K562 (cell line): ENCODE results near the gene ZNF626. TPM values are rescaled to one million over a fixed set of nuclear protein-coding genes. Genes with fewer than 3 reads are reported as not detected.

ENCODE experiments used
- ATAC-seq: fragments of 200-7000 bp; cut with Tn5 transposase; 3 replicates; pipeline ENCODE4 v1.9.1; 2020; ENCODE audit warnings: moderate library complexity
- BruUV-seq: library from RNA; stranded (reverse); fragments of 400-500 nt; replicated peaks from 2 replicates; lab custom pipeline; 2021; lab: Mats Ljungman, UMichigan
- CTCF ChIA-PET: fragments of 300-600 bp; formaldehyde crosslinking; extraction: SDS; loops from one replicate; lab custom pipeline; 2021; ENCODE audit warnings: low intra/inter-chr PET ratio; lab: Yijun Ruan, JAX
- POLR2A ChIA-PET: fragments of 300-600, 350-650 bp; sonication (Branson Sonifier 250); formaldehyde crosslinking; extraction: SDS; loops from one replicate; lab custom pipeline; 2021; ENCODE audit warnings: antibody characterized with exemption, inconsistent platforms; lab: Yijun Ruan, JAX
- DNase-seq, 4 experiments: peaks; one replicate each; pipeline versions ENCODE4 v3.0.0 to v3.0.0-alpha.2; 2011 to 2018; ENCODE audit warnings: low spot score in 3 of 4, mixed read lengths in 3 of 4; ENCODE audit errors: extremely low read depth in 1 of 4
- FAIRE-seq: peaks from 2 replicates; lab custom pipeline; 2011; peaks lifted over from hg19 to GRCh38; lab: Jason Lieb, UNC
- H2AFZ ChIP-seq: 2 replicates; pipeline ENCODE4 v1.6.0; 2011; ENCODE audit warnings: low read depth, low read length, control low read depth, inconsistent platforms
- H3K27ac ChIP-seq: fragments of 200-600 bp; 3 replicates; pipeline ENCODE4 v1.8.0; 2011; ENCODE audit warnings: low read depth, mild to moderate bottlenecking, control low read depth, inconsistent platforms, low read length, moderate library complexity, mixed read lengths; ENCODE audit errors: extremely low read depth
- H3K27me3 ChIP-seq, 2 experiments: fragments of 300-600 bp in 1 of 2; 2 replicates in 1 of 2; 3 replicates in 1 of 2; pipeline versions ENCODE4 v1.6.0 to v1.8.0; 2011; ENCODE audit warnings: inconsistent platforms in 2 of 2, low read length in 2 of 2, mild to moderate bottlenecking in 1 of 2, mixed read lengths in 1 of 2, moderate library complexity in 1 of 2; ENCODE audit not compliant: control insufficient read depth in 2 of 2, insufficient read depth in 2 of 2
- H3K36me3 ChIP-seq: fragments of 300-600 bp; 3 replicates; pipeline ENCODE4 v1.8.0; 2011; ENCODE audit warnings: mild to moderate bottlenecking, low read length, inconsistent platforms; ENCODE audit not compliant: control insufficient read depth, insufficient read depth
- H3K4me1 ChIP-seq, 2 experiments: fragments of 200-600 bp in 1 of 2; replicated peaks in 1 of 2; 2 replicates in 1 of 2; 3 replicates in 1 of 2; pipeline versions ENCODE4 v1.5.1 to v1.8.0; 2011; ENCODE audit warnings: inconsistent platforms in 2 of 2, low read length in 2 of 2, mild to moderate bottlenecking in 1 of 2, mixed read lengths in 1 of 2, moderate library complexity in 1 of 2; ENCODE audit not compliant: control insufficient read depth in 2 of 2, insufficient read depth in 2 of 2
- H3K4me2 ChIP-seq: 2 replicates; pipeline ENCODE4 v1.6.1; 2011; ENCODE audit warnings: low read length, control low read depth, inconsistent platforms, mixed read lengths; ENCODE audit not compliant: insufficient read depth
- H3K4me3 ChIP-seq: fragments of 200-600 bp; sonication (generic), shearing (Covaris generic); 2 replicates; pipeline ENCODE4 v1.5.1; 2016; ENCODE audit warnings: control low read depth, inconsistent platforms
- H3K79me2 ChIP-seq: fragments of 200-600 bp; 3 replicates; pipeline ENCODE4 v1.8.0; 2011; ENCODE audit warnings: low read length, inconsistent platforms; ENCODE audit not compliant: control insufficient read depth, insufficient read depth
- H3K9ac ChIP-seq, 2 experiments: 2 replicates each; pipeline versions ENCODE4 v1.6.0 to v1.6.1; 2011; ENCODE audit warnings: low read depth in 2 of 2, low read length in 2 of 2, control low read depth in 1 of 2, inconsistent platforms in 1 of 2, mild to moderate bottlenecking in 1 of 2, mixed read lengths in 1 of 2; ENCODE audit not compliant: insufficient read depth in 1 of 2
- H3K9me1 ChIP-seq: one replicate; pipeline ENCODE4 v1.6.0; 2011; ENCODE audit warnings: inconsistent platforms, mild to moderate bottlenecking, low read length, moderate library complexity; ENCODE audit not compliant: control insufficient read depth, insufficient read depth
- H3K9me3 ChIP-seq: replicated peaks from 2 replicates; pipeline ENCODE4 v1.5.1; 2011; ENCODE audit warnings: low read depth, low read length, inconsistent platforms; ENCODE audit not compliant: control insufficient read depth, insufficient read depth
- H4K20me1 ChIP-seq: replicated peaks from 2 replicates; pipeline ENCODE4 v1.6.1; 2011; ENCODE audit warnings: low read length, inconsistent platforms, mixed read lengths; ENCODE audit not compliant: control insufficient read depth, insufficient read depth
- BRD4 ChIP-seq: fragments of 200-600 bp; sonication (generic); IDR thresholded peaks from 2 replicates; pipeline ENCODE4 v1.6.1; 2017; ENCODE audit warnings: inconsistent platforms
- CBX2 ChIP-seq: fragments of 200-600 bp; sonication (generic); IDR thresholded peaks from one replicate; pipeline ENCODE4 v1.6.1; 2012; ENCODE audit warnings: mild to moderate bottlenecking, low read length, inconsistent platforms; ENCODE audit not compliant: insufficient read depth, poor library complexity, severe bottlenecking
- CGGBP1 ChIP-seq: fragments of 250-450 bp; sonication (Bioruptor Pico); IDR thresholded peaks from 2 replicates; pipeline ENCODE4 v1.9.0; 2021; ENCODE audit warnings: mild to moderate bottlenecking
- FOXP4 ChIP-seq: sonication (generic); formaldehyde crosslinking; IDR thresholded peaks from 2 replicates; pipeline ENCODE4 v1.8.0; 2022; ENCODE audit warnings: mild to moderate bottlenecking, missing genetic modification reagents, borderline replicate concordance
- GABPB1 ChIP-seq: sonication (generic); formaldehyde crosslinking; IDR thresholded peaks from 2 replicates; pipeline ENCODE4 v1.8.0; 2022; ENCODE audit warnings: mild to moderate bottlenecking, missing genetic modification reagents
- HDAC8 ChIP-seq: fragments of 450-650 bp; IDR thresholded peaks from 2 replicates; pipeline ENCODE4 v1.6.1; 2016; ENCODE audit warnings: mild to moderate bottlenecking, missing genetic modification characterization, moderate library complexity, missing compliant biosample characterization
- KLF10 ChIP-seq: fragments of 250-450 bp; sonication (Bioruptor Pico); IDR thresholded peaks from 2 replicates; pipeline ENCODE4 v1.6.1; 2021; ENCODE audit warnings: matching md5 sums
- KLF6 ChIP-seq: fragments of 250-450 bp; sonication (Bioruptor Pico); IDR thresholded peaks from 2 replicates; pipeline ENCODE4 v1.4.0; 2020; ENCODE audit warnings: mild to moderate bottlenecking, moderate library complexity, borderline replicate concordance
- MLX ChIP-seq, 2 experiments: fragments of 450-650 bp in 1 of 2; sonication (generic) in 1 of 2; formaldehyde crosslinking; conservative IDR thresholded peaks; 2 replicates each; pipeline versions ENCODE4 v1.4.0 to v1.8.1; 2020 to 2022; ENCODE audit warnings: mild to moderate bottlenecking in 1 of 2, missing genetic modification reagents in 1 of 2
- PTRF ChIP-seq: fragments of 450-650 bp; IDR thresholded peaks from 2 replicates; pipeline ENCODE4 v1.6.1; 2016; ENCODE audit warnings: mild to moderate bottlenecking, missing genetic modification characterization, missing compliant biosample characterization
- SP2 ChIP-seq: IDR thresholded peaks from 2 replicates; pipeline ENCODE4 v1.6.1; 2011; ENCODE audit warnings: mild to moderate bottlenecking, low read depth, low read length, moderate library complexity; ENCODE audit not compliant: poor library complexity, severe bottlenecking; ENCODE audit errors: extremely low read depth
- TARDBP ChIP-seq: fragments of 450-650 bp; IDR thresholded peaks from 2 replicates; pipeline ENCODE4 v1.6.1; 2016
- ZFP30 ChIP-seq: fragments of 250-450 bp; sonication (Bioruptor Pico); IDR thresholded peaks from 2 replicates; pipeline ENCODE4 v1.8.0; 2022; ENCODE audit warnings: moderate library complexity, mild to moderate bottlenecking, inconsistent platforms, borderline replicate concordance
- ZNF347 ChIP-seq: fragments of 450-650 bp; formaldehyde crosslinking; IDR thresholded peaks from 2 replicates; pipeline ENCODE4 v1.4.0; 2020; ENCODE audit warnings: low read depth, mild to moderate bottlenecking, moderate library complexity
- ZNF717 ChIP-seq: fragments of 250-450 bp; sonication (Bioruptor Pico); IDR thresholded peaks from 2 replicates; pipeline ENCODE4 v1.5.0; 2021
- ZNF764 ChIP-seq: fragments of 250-450 bp; sonication (Bioruptor Pico); IDR thresholded peaks from 2 replicates; pipeline ENCODE4 v1.4.0; 2020; ENCODE audit warnings: low read depth, mild to moderate bottlenecking, moderate library complexity
- WGBS: fragments of 100-300 bp; shearing (Covaris generic); methylation state at CpG from one replicate; pipeline ENCODE4 v1.1.6; 2016; ENCODE audit warnings: low coverage, mixed read lengths; ENCODE audit not compliant: insufficient coverage; ENCODE audit errors: missing lambda C conversion rate; 5-methylcytosine and 5-hydroxymethylcytosine counted together
- in situ Hi-C: fragments of 300-500 bp; cut with MboI; formaldehyde crosslinking; loops from 4 replicates; pipeline ENCODE4 v1.15.0; 2018; ENCODE audit warnings: inconsistent platforms, mixed read lengths
- intact Hi-C: fragments of 100-400 bp; cut with micrococcal nuclease; formaldehyde crosslinking; loops from 2 replicates; pipeline ENCODE4 v1.14.2; 2022
- polyA plus RNA-seq, 8 experiments: library from polyadenylated mRNA; depleted of rRNA in 4 of 8; stranded (reverse) in 5 of 8; unstranded in 3 of 8; fragments of >200 nt; fragmentation: Nextera tagmentation in 2 of 8; fragmentation: Illumina TruSeq in 1 of 8; extraction: Ambion mirVana in 2 of 8; extraction: Trizol in 1 of 8; gene quantifications; 2 replicates each; pipeline versions ENCODE4 v1.2.1 to v1.2.3, GENCODE V29; 2011 to 2014; ENCODE audit warnings: inconsistent platforms in 1 of 8, missing spikeins in 1 of 8
- total RNA-seq, 7 experiments: library from RNA; depleted of rRNA in 6 of 7; stranded (reverse); fragments of >200 nt in 6 of 7; fragmentation: Illumina TruSeq in 2 of 7; extraction: Trizol in 2 of 7; gene quantifications; 2 replicates each; pipeline versions ENCODE4 v1.2.1 to v1.2.3, GENCODE V29; 2011 to 2021; ENCODE audit warnings: low replicate concordance in 1 of 7

The ZNF626 gene
- total and polyA plus RNA-seq, 9 of the 15 experiments (the other 6 are each of a cell fraction or from before 2014, with no cell fraction given), result 1.6 to 7.7 (median 4.1) TPM

- in situ Hi-C loops, result no loop called here
These were observed 53.4 kb downstream of the ZNF626 start for GRCh38 chr19:20607943-20608342.

More at GRCh38 chr19:20607943-20608342, 53.4 kb downstream of the ZNF626 start:
- no peak overlapping the region for H3K4me3 ChIP-seq
- no peak overlapping the region for H3K4me2 ChIP-seq
- no peak overlapping the region for H2AFZ ChIP-seq
- H3K27ac ChIP-seq, result no peak overlapping the region
- H3K4me1 ChIP-seq, result no peaks in the 10 kb centered on the region
- 6% methylated on average over 1 of the region's 1 CpG for WGBS
- no peaks in the 10 kb centered on the region for H3K9me3 ChIP-seq
- no peak for TF ChIP-seq GABPB1
- TF ChIP-seq CGGBP1 (CRISPR knock-in tag), result no peak
- TF ChIP-seq SP2, result no peak
- TF ChIP-seq KLF6 (CRISPR knock-in tag), result no peak
- TF ChIP-seq ZFP30, result no peak
- no peak for TF ChIP-seq ZNF764 (CRISPR knock-in tag)
- no peak for TF ChIP-seq ZNF717
- no peak for TF ChIP-seq HDAC8 (tag)
- TF ChIP-seq ZNF347 (CRISPR knock-in tag), result no peak
- TF ChIP-seq PTRF (tag), result no peak
- TF ChIP-seq KLF10 (CRISPR knock-in tag), result no peak
- TF ChIP-seq MLX (CRISPR knock-in tag; conservative IDR thresholded peaks at IDR 0.05), result no peak
- TF ChIP-seq FOXP4 (CRISPR knock-in tag), result no peak
- TF ChIP-seq CBX2, result no peak
- no peak for TF ChIP-seq BRD4
- TF ChIP-seq TARDBP, result no peak
- no peaks in the 10 kb centered on the region for H3K36me3 ChIP-seq
- POLR2A ChIA-PET, result no interaction called here
- BruUV-seq, result no TSS peak
- ATAC-seq (no peak), FAIRE-seq (no peak), DNase-seq (no peak)
- no peak overlapping the region for H3K9ac ChIP-seq
- H3K27me3 ChIP-seq, result no peaks in the 10 kb centered on the region
- intact Hi-C loops, result no loop called here
- CTCF ChIA-PET, result no interaction called here
- no peaks in the 10 kb centered on the region for H3K79me2 ChIP-seq
- H3K9me1 ChIP-seq, result no peaks in the 10 kb centered on the region
- H4K20me1 ChIP-seq, result no peaks in the 10 kb centered on the region
